Measurements from ENCODE around the gene RPL10. TPM values are rescaled to one million over a fixed set of nuclear protein-coding genes. Genes with fewer than 3 reads are reported as not detected.
A peak's percentile ranks its signal among the peaks of the same experiment; 100 is the strongest.
"Not testable (repeated sequence)": the region's sequence is repeated elsewhere in the genome, so short reads cannot be mapped to it uniquely, and the experiment has no call there.

The RPL10 gene
- total and polyA plus RNA-seq, 2 of the 8 experiments (the other 6 are each of a cell fraction or from before 2014, with no cell fraction given): 2,633 to 4,293 TPM

DNA sequence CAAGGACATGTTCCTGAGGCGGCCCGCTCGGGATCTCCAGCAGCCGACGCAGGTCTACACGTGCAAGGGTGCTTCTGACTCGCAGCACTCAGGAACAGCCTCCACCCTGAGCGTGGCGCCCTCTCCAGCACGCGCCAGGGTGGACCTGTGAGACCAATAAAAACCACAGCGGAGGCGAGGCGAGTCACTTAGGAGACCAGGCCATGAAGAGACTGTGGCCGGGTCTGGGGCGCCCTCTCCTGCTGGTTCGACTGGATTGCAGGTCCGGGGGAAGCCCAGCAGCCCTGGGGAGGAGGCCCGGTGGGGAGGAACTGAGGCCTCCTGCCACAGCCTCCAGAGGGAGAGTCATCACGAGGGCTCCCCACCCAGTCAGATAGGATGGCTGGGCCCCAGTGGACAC, 10.1 kb upstream of the RPL10 start:
- H3K36me3 ChIP-seq (ENCODE audit: control insufficient read depth in 2 of 4, insufficient read depth in 4 of 4, low read length in 3 of 4); H3K4me2 ChIP-seq (ENCODE audit: insufficient read depth in 1 of 2, low read depth in 2 of 2, low read length in 2 of 2); H3K14ac ChIP-seq (ENCODE audit: insufficient read length); H3K9ac ChIP-seq (replicated peaks in 1 of 4; ENCODE audit: extremely low read depth in 1 of 4, low read depth in 3 of 4, low read length in 3 of 4); H2BK120ac ChIP-seq (replicated peaks; ENCODE audit: low read depth, low read length); H3K27ac ChIP-seq (ENCODE audit: low read depth, low read length); H3K4ac ChIP-seq (replicated peaks; ENCODE audit: insufficient read length, low read depth, low read length); H3K27me3 ChIP-seq (replicated peaks in 1 of 4; ENCODE audit: control insufficient read depth in 3 of 4, extremely low read depth in 1 of 4, insufficient read depth in 3 of 4, low read length in 3 of 4); CTCF ChIA-PET (ENCODE audit: partially characterized antibody); H4K8ac ChIP-seq (ENCODE audit: extremely low read depth, insufficient read depth, low read length); H2AFZ ChIP-seq (ENCODE audit: low read length); H4K20me1 ChIP-seq (replicated peaks in 1 of 2; ENCODE audit: control insufficient read depth in 1 of 2, insufficient read depth in 2 of 2, low read length in 2 of 2); DNase-seq (ENCODE audit: low read depth in 1 of 2, low spot score in 2 of 2); H2BK5ac ChIP-seq (ENCODE audit: low read depth, low read length); H3K9me3 ChIP-seq (ENCODE audit: insufficient read depth in 2 of 2, low read depth in 1 of 2, low read length in 1 of 2); POLR2A ChIA-PET (ENCODE audit: partially characterized antibody); H3K79me1 ChIP-seq (ENCODE audit: low read depth, low read length); H2BK20ac ChIP-seq (ENCODE audit: low read length); H2AK5ac ChIP-seq (ENCODE audit: low read depth, low read length); H3K4me1 ChIP-seq (replicated peaks in 1 of 4; ENCODE audit: control insufficient read depth in 3 of 4, insufficient read depth in 4 of 4, low read length in 3 of 4); H3K23me2 ChIP-seq (ENCODE audit: low read depth, low read length); H2BK12ac ChIP-seq (ENCODE audit: low read depth, low read length); H3K56ac ChIP-seq (replicated peaks; ENCODE audit: insufficient read length, low read depth, low read length); H4K5ac ChIP-seq (ENCODE audit: insufficient read length, low read depth, low read length); H3K23ac ChIP-seq (ENCODE audit: insufficient read length); H3K79me2 ChIP-seq (ENCODE audit: control insufficient read depth in 1 of 2, insufficient read depth in 2 of 2, low read length in 2 of 2); H3K18ac ChIP-seq (ENCODE audit: extremely low read depth, low read length); H4K91ac ChIP-seq (replicated peaks; ENCODE audit: insufficient read length, low read length); H2BK15ac ChIP-seq (ENCODE audit: low read length); H3K4me3 ChIP-seq (ENCODE audit: extremely low read depth in 1 of 4, insufficient read depth in 2 of 4, low read depth in 3 of 4, low read length in 4 of 4): not testable (repeated sequence)
- no CpG with 5 or more reads among the region's 20 CpGs for WGBS, 2 experiments (ENCODE audit: extremely low coverage in 1 of 2, insufficient coverage in 1 of 2, insufficient read length in 1 of 2, insufficient replicate concordance in 2 of 2, low coverage in 1 of 2, low lambda C conversion rate in 2 of 2, missing lambda C conversion rate in 1 of 2)
- peak; percentile 57 for FAIRE-seq

DNA sequence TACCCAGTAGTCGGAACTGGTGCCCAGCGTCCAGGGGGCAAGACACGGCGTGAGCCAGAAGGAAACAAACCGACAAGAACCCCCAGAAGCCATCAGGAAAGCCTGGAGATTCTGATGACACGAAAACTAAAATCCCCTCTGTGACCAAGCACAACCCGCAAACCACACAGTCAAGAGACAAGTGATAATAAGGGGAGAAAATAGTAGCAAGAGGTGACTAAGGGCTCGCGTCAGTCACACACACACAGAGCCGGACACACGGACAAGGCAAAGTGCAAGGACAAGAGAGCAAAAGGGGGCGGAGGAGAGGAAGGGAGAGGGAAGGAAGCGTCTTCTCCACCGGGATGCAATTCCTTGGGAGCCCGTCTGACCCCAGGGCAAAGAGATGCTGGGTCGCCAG, 9.5 kb upstream of the RPL10 start:
- H2BK15ac ChIP-seq (ENCODE audit: low read length); H3K56ac ChIP-seq (replicated peaks; ENCODE audit: insufficient read length, low read depth, low read length); H3K79me2 ChIP-seq (ENCODE audit: control insufficient read depth in 1 of 2, insufficient read depth in 2 of 2, low read length in 2 of 2); H2BK5ac ChIP-seq (ENCODE audit: low read depth, low read length); H3K27ac ChIP-seq (ENCODE audit: low read depth, low read length); H3K18ac ChIP-seq (ENCODE audit: extremely low read depth, low read length); H4K20me1 ChIP-seq (replicated peaks in 1 of 2; ENCODE audit: control insufficient read depth in 1 of 2, insufficient read depth in 2 of 2, low read length in 2 of 2); H2BK20ac ChIP-seq (ENCODE audit: low read length); FAIRE-seq; H3K23ac ChIP-seq (ENCODE audit: insufficient read length); H3K4me3 ChIP-seq (ENCODE audit: extremely low read depth in 1 of 4, insufficient read depth in 2 of 4, low read depth in 3 of 4, low read length in 4 of 4); H2AFZ ChIP-seq (ENCODE audit: low read length); H2BK120ac ChIP-seq (replicated peaks; ENCODE audit: low read depth, low read length); H3K9me3 ChIP-seq (ENCODE audit: insufficient read depth in 2 of 2, low read depth in 1 of 2, low read length in 1 of 2); H4K5ac ChIP-seq (ENCODE audit: insufficient read length, low read depth, low read length); H3K36me3 ChIP-seq (ENCODE audit: control insufficient read depth in 2 of 4, insufficient read depth in 4 of 4, low read length in 3 of 4); DNase-seq (ENCODE audit: low read depth in 1 of 2, low spot score in 2 of 2); H3K79me1 ChIP-seq (ENCODE audit: low read depth, low read length); H2BK12ac ChIP-seq (ENCODE audit: low read depth, low read length); H2AK5ac ChIP-seq (ENCODE audit: low read depth, low read length); H4K8ac ChIP-seq (ENCODE audit: extremely low read depth, insufficient read depth, low read length); H3K4me1 ChIP-seq (replicated peaks in 1 of 4; ENCODE audit: control insufficient read depth in 3 of 4, insufficient read depth in 4 of 4, low read length in 3 of 4); H3K27me3 ChIP-seq (replicated peaks in 1 of 4; ENCODE audit: control insufficient read depth in 3 of 4, extremely low read depth in 1 of 4, insufficient read depth in 3 of 4, low read length in 3 of 4); CTCF ChIA-PET (ENCODE audit: partially characterized antibody); H4K91ac ChIP-seq (replicated peaks; ENCODE audit: insufficient read length, low read length); H3K9ac ChIP-seq (replicated peaks in 1 of 4; ENCODE audit: extremely low read depth in 1 of 4, low read depth in 3 of 4, low read length in 3 of 4); POLR2A ChIA-PET (ENCODE audit: partially characterized antibody); H3K23me2 ChIP-seq (ENCODE audit: low read depth, low read length); H3K4me2 ChIP-seq (ENCODE audit: insufficient read depth in 1 of 2, low read depth in 2 of 2, low read length in 2 of 2); H3K4ac ChIP-seq (replicated peaks; ENCODE audit: insufficient read length, low read depth, low read length); H3K14ac ChIP-seq (ENCODE audit: insufficient read length): not testable (repeated sequence)
- WGBS, 2 experiments (ENCODE audit: extremely low coverage in 1 of 2, insufficient coverage in 1 of 2, insufficient read length in 1 of 2, insufficient replicate concordance in 2 of 2, low coverage in 1 of 2, low lambda C conversion rate in 2 of 2, missing lambda C conversion rate in 1 of 2): no CpG with 5 or more reads among the region's 16 CpGs
